ENCODE measurements around the gene RPS4Y2. TPM values are rescaled to one million over a fixed set of nuclear protein-coding genes. Genes with fewer than 3 reads are reported as not detected.

Gene RPS4Y2
- total RNA-seq, 4 donors from 2014 or later: not detected

DNA sequence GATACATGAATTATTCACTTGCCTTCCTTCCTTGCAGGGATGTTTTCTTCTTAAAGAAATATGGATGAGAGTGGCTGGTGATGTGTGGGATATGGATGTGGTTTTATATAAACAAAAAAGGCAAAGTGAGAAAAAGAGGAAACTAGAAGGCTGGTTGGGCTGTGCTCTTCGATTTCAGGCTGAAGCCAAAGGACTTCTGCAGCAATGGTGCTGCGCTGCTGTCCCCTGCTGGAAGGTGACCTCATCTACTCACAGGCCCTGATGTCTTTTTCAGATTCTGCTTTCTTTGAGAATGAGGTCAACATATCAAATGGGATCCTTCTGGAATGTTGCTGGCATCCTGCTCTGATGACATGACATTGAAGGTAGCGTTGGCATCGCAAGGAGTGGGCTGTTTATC, 15.3 kb upstream of the RPS4Y2 start:
- Histone ChIP-seq H3K27me3 (no peaks in the 10 kb centered on the region), H3K4me1 (no peaks in the 10 kb centered on the region), H3K4me3 (replicated peaks in 1 of 3) (no peak overlapping the region), H3K9me3 (no peaks in the 10 kb centered on the region), H3K36me3 (no peaks in the 10 kb centered on the region), H3K27ac (no peak overlapping the region)
- TF ChIP-seq, protein P1, sequence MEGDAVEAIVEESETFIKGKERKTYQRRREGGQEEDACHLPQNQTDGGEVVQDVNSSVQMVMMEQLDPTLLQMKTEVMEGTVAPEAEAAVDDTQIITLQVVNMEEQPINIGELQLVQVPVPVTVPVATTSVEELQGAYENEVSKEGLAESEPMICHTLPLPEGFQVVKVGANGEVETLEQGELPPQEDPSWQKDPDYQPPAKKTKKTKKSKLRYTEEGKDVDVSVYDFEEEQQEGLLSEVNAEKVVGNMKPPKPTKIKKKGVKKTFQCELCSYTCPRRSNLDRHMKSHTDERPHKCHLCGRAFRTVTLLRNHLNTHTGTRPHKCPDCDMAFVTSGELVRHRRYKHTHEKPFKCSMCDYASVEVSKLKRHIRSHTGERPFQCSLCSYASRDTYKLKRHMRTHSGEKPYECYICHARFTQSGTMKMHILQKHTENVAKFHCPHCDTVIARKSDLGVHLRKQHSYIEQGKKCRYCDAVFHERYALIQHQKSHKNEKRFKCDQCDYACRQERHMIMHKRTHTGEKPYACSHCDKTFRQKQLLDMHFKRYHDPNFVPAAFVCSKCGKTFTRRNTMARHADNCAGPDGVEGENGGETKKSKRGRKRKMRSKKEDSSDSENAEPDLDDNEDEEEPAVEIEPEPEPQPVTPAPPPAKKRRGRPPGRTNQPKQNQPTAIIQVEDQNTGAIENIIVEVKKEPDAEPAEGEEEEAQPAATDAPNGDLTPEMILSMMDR (IDR thresholded peaks at IDR 0.05): peak in 2 of 6 experiments; percentile 29 to 32
- TF ChIP-seq POLR2A (IDR thresholded peaks at IDR 0.05): no peak
- WGBS, 2 donors: 52 to 79% methylated on average over 3 to 4 of the region's 4 CpGs
- intact Hi-C loops (cut with DNase I): no loop called here
- DNase-seq: peak; percentile 2 to 11

DNA sequence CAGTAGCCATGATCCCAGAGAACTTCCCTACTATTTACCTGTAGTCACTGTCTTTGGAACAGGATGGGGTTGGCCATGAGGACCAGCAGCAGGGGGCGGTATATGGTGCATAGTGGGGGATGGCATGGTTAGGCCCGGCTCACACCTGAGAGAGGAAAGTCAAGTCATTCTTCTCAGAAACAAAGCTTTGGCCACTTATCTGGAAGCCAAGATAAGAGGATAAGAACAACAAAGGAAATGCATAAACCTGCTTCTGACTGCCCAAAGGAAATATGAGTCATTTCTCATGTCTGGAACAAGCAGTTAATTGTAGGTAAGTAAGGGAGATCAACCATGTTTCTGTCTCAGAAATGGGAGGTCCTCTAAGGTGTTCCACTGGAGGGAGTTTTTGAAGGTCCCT, 10.8 kb upstream of the RPS4Y2 start:
- TF ChIP-seq POLR2A (IDR thresholded peaks at IDR 0.05): no peak
- TF ChIP-seq, protein P1 (IDR thresholded peaks at IDR 0.05): no peak
- H3K27ac ChIP-seq: no peak overlapping the region
- intact Hi-C loops (cut with DNase I): no loop called here
- H3K36me3 ChIP-seq: no peaks in the 10 kb centered on the region
- DNase-seq: no peak
- WGBS, 2 donors: 68 to 75% methylated on average over 2 of the region's 2 CpGs
- H3K4me1 ChIP-seq: no peaks in the 10 kb centered on the region
- H3K4me3 ChIP-seq (replicated peaks in 1 of 3): no peak overlapping the region
- H3K9me3 ChIP-seq: no peaks in the 10 kb centered on the region
- no peaks in the 10 kb centered on the region for H3K27me3 ChIP-seq

DNA sequence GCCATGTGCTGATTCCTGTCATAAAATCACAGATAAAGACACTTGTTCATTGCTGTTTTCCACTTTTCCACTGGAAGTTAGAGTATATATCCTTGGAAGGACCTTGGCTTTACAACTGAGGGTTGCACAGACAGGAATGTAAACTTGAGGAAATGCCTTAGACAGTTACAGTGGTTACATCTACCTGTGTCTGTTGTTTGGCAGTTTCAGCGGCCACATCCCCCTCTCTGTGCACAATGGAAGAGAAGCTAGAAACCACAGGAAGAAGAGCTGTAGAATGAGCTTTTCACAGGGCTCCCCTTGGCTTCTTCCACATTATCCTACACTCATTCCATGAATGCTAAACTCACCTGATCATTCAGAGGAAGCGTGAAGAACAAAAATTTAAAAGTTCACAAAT, 9.0 kb upstream of the RPS4Y2 start:
- H3K36me3 ChIP-seq: no peaks in the 10 kb centered on the region
- 50 to 64% methylated on average over 2 of the region's 2 CpGs for WGBS, 2 donors
- TF ChIP-seq POLR2A (IDR thresholded peaks at IDR 0.05): no peak
- TF ChIP-seq, protein P1 (IDR thresholded peaks at IDR 0.05): no peak
- no peaks in the 10 kb centered on the region for H3K4me1 ChIP-seq
- H3K9me3 ChIP-seq: no peaks in the 10 kb centered on the region
- intact Hi-C loops (cut with DNase I): no loop called here
- no peak for DNase-seq
- H3K4me3 ChIP-seq (replicated peaks in 1 of 3): no peak overlapping the region
- no peaks in the 10 kb centered on the region for H3K27me3 ChIP-seq
- H3K27ac ChIP-seq: no peak overlapping the region

DNA sequence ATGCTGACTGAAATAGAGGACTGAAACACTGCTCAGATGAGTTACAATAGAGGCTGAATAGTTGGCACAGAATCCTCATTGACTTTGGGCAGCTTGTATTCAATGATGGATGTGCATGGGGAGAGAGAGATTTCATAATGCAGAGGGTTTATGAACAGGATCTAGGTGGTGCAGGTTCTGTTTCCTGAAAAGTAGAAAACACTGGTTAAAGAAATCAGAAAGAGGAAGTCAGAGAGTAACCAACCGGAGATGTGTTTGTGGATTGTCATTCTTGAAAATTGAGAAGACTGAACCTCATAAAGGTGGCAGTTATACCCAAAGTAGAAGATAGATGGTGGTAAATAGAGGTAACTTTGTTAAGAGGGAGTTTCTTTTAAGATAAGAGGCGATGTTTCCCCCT, 8.0 kb downstream of the RPS4Y2 start:
- Histone ChIP-seq H3K4me1 (no peaks in the 10 kb centered on the region), H3K27ac (no peak overlapping the region)

DNA sequence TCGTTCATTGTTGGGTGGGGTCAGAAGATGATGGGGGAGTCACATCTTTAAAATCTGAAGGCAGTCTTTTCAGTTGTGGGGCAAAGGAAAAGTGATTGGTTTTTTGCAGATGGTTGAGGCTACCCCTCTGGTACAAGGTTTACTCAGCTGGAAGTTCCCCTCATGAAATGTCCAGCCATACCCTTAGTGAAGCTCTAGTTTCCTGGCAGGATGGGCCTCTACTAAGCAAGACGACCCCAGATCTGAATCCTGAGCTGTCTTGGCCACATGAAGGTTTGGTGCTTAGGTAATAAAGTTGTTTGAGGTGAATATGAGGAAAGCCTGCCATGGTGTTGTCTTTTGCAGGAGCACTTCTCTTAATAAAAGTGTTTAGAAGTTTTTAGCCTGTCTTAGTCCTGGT, 9.2 kb downstream of the RPS4Y2 start:
- no peaks in the 10 kb centered on the region for H3K36me3 ChIP-seq
- TF ChIP-seq, protein P1 (IDR thresholded peaks at IDR 0.05): no peak
- no peaks in the 10 kb centered on the region for H3K27me3 ChIP-seq
- WGBS, 2 donors: 45 to 47% methylated on average over 2 of the region's 2 CpGs
- H3K4me1 ChIP-seq: no peaks in the 10 kb centered on the region
- H3K4me3 ChIP-seq (replicated peaks in 1 of 3): no peak overlapping the region
- no peak for DNase-seq
- no peaks in the 10 kb centered on the region for H3K9me3 ChIP-seq
- no peak overlapping the region for H3K27ac ChIP-seq
- intact Hi-C loops (cut with DNase I): no loop called here

More for the DNA sequence above, 8.0 kb downstream of the RPS4Y2 start:
- no peak for DNase-seq
- no peak for TF ChIP-seq POLR2A (IDR thresholded peaks at IDR 0.05)
- TF ChIP-seq, protein P1 (IDR thresholded peaks at IDR 0.05): no peak
- H3K4me3 ChIP-seq (replicated peaks in 1 of 3): no peak overlapping the region
- intact Hi-C loops (cut with DNase I): no loop called here
- 38 to 47% methylated on average over 2 of the region's 2 CpGs for WGBS, 2 donors
- no peaks in the 10 kb centered on the region for H3K36me3 ChIP-seq
- H3K27me3 ChIP-seq: no peaks in the 10 kb centered on the region
- H3K9me3 ChIP-seq: no peaks in the 10 kb centered on the region

All from thyroid gland (tissue), 4 donors.